ENCODE measurements around the gene JDP2.

JDP2 gene

GRCh38 chr14:75409316-75410205 is 18.3 kb upstream of the JDP2 start:
- DNase-seq (ENCODE audit: low read depth) = no peak

- no peak for DNase-seq (ENCODE audit: low read depth)
Measured at GRCh38 chr14:75411214-75411540, 16.6 kb upstream of the JDP2 start.

GRCh38 chr14:75413013-75413412 is 14.8 kb upstream of the JDP2 start:
- DNase-seq (ENCODE audit: low read depth) = no peak

- DNase-seq (ENCODE audit: low read depth) = no peak
Measured at GRCh38 chr14:75417674-75418073, 10.1 kb upstream of the JDP2 start.

GRCh38 chr14:75418850-75419768 is 8.7 kb upstream of the JDP2 start:
- no peak for DNase-seq (ENCODE audit: low read depth)

- no peak for DNase-seq (ENCODE audit: low read depth)
Measured at GRCh38 chr14:75422169-75422568, 5.7 kb upstream of the JDP2 start.

- no peak for DNase-seq (ENCODE audit: low read depth)
Measured at GRCh38 chr14:75424496-75424895, 3.3 kb upstream of the JDP2 start.

- no peak for DNase-seq (ENCODE audit: low read depth)
Measured at GRCh38 chr14:75425446-75425845, 2.4 kb upstream of the JDP2 start.

GRCh38 chr14:75426332-75427125 is 1.3 kb upstream of the JDP2 start:
- DNase-seq (ENCODE audit: low read depth) = no peak

- no peak for DNase-seq (ENCODE audit: low read depth)
Measured at GRCh38 chr14:75427126-75427481, 718 bp upstream of the JDP2 start.

- no peak for DNase-seq (ENCODE audit: low read depth)
Measured at GRCh38 chr14:75428230-75429104, 645 bp downstream of the JDP2 start.

- DNase-seq (ENCODE audit: low read depth) = no peak
Measured at GRCh38 chr14:75429562-75429961, 1.7 kb downstream of the JDP2 start.

GRCh38 chr14:75430116-75430515 is 2.3 kb downstream of the JDP2 start:
- DNase-seq (ENCODE audit: low read depth) = no peak

- no peak for DNase-seq (ENCODE audit: low read depth)
Measured at GRCh38 chr14:75430526-75430925, 2.7 kb downstream of the JDP2 start.

GRCh38 chr14:75430976-75431375 is 3.2 kb downstream of the JDP2 start:
- no peak for DNase-seq (ENCODE audit: low read depth)

GRCh38 chr14:75431827-75432226 is 4.0 kb downstream of the JDP2 start:
- no peak for DNase-seq (ENCODE audit: low read depth)

- DNase-seq (ENCODE audit: low read depth) = no peak
Measured at GRCh38 chr14:75432411-75432810, 4.6 kb downstream of the JDP2 start.

- DNase-seq (ENCODE audit: low read depth) = no peak
Measured at GRCh38 chr14:75433631-75434071, 5.8 kb downstream of the JDP2 start.

GRCh38 chr14:75434138-75434889 is 6.5 kb downstream of the JDP2 start:
- no peak for DNase-seq (ENCODE audit: low read depth)

- DNase-seq (ENCODE audit: low read depth) = no peak
Measured at GRCh38 chr14:75434890-75435248, 7.0 kb downstream of the JDP2 start.

- no peak for DNase-seq (ENCODE audit: low read depth)
Measured at GRCh38 chr14:75435473-75435872, 7.7 kb downstream of the JDP2 start.

Data from T follicular helper cell (primary cell).